Peyer's patch (tissue), 4 donors: ENCODE measurements around the gene KLHL40.

ENCODE experiments used
- CTCF ChIP-seq, 6 experiments: fragments of 450-650 bp in 4 of 6; fragments of 200-600 bp in 2 of 6; sonication (generic) in 1 of 6; IDR thresholded peaks; one replicate each; pipeline ENCODE4 v1.5.1; 2017 to 2019; ENCODE audit warnings: antibody characterized with exemption in 6 of 6, mild to moderate bottlenecking in 3 of 6, moderate library complexity in 1 of 6
- POLR2A ChIP-seq, 2 donors: fragments of 450-650 bp; IDR thresholded peaks; one replicate each; pipeline ENCODE4 v1.5.1; 2017; ENCODE audit warnings: antibody characterized with exemption in 2 of 2, mild to moderate bottlenecking in 2 of 2, moderate library complexity in 2 of 2

- TF ChIP-seq CTCF (IDR thresholded peaks at IDR 0.05) (no peak), POLR2A (IDR thresholded peaks at IDR 0.05) (no peak)
Measured at GRCh38 chr3:42688487-42689420, 3.4 kb downstream of the KLHL40 start.
